HL-60 (cell line): Measurements from ENCODE around the gene TERT.

Experiments used
- POLR2AphosphoS5 ChIP-seq: IDR thresholded peaks from 2 replicates; pipeline ENCODE4 v1.6.1; 2012; ENCODE audit warnings: low read depth
- TF ChIP-seq, protein P1 (sequence below): IDR thresholded peaks from one replicate; pipeline ENCODE4 v1.5.1; 2011; ENCODE audit warnings: low read length, control low read depth, inconsistent platforms; ENCODE audit not compliant: insufficient read depth
- TF ChIP-seq, protein P2 (sequence below): IDR thresholded peaks from 2 replicates; pipeline ENCODE4 v1.6.1; 2012; ENCODE audit warnings: low read depth; ENCODE audit not compliant: insufficient replicate concordance

DNA sequence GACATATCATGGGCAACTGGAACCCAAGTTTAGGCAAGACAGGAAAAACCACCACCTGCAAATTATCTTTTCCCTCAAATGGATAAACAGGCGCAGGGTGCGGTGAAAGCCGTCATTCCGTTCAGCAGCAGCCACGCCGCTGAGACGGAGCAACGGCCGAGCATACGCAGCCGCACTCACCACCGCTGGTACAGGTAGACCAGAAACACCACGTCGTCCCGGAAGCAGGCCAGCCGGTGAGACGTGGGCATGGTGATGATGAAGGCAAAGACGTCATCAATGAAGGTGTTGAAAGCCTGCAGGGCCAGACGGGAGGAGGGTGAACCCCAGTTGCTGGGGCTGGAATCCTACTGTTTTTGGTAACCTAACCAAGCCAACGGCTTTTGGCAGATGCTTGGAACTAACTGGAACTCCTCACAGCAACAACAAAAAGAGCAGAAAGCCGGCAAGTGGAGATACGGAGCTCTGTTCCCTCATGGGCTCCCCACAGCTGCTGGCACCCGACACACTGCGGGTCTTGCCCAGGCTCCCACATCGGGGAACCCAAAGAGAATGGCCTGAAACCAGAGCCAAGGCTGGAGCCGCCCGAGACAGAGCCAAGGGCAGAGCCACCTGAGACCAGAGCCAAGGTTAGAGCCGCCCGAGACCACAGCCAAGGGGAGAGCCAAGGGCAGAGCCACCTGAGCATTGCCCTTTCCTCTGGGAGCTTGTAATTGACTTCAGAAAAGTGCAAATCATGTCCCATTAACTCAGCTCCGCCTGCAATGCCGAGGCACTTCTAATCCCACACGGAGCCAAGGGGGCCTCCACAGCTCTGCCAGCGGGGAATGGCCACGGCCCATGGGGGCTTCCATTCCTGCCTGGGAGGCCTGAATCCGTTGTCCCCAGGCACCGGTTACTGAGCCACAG, 25.8 kb upstream of the TERT start:
- TF ChIP-seq, protein P1, sequence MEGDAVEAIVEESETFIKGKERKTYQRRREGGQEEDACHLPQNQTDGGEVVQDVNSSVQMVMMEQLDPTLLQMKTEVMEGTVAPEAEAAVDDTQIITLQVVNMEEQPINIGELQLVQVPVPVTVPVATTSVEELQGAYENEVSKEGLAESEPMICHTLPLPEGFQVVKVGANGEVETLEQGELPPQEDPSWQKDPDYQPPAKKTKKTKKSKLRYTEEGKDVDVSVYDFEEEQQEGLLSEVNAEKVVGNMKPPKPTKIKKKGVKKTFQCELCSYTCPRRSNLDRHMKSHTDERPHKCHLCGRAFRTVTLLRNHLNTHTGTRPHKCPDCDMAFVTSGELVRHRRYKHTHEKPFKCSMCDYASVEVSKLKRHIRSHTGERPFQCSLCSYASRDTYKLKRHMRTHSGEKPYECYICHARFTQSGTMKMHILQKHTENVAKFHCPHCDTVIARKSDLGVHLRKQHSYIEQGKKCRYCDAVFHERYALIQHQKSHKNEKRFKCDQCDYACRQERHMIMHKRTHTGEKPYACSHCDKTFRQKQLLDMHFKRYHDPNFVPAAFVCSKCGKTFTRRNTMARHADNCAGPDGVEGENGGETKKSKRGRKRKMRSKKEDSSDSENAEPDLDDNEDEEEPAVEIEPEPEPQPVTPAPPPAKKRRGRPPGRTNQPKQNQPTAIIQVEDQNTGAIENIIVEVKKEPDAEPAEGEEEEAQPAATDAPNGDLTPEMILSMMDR, result no peak
- TF ChIP-seq POLR2AphosphoS5, result no peak
- TF ChIP-seq, protein P2, sequence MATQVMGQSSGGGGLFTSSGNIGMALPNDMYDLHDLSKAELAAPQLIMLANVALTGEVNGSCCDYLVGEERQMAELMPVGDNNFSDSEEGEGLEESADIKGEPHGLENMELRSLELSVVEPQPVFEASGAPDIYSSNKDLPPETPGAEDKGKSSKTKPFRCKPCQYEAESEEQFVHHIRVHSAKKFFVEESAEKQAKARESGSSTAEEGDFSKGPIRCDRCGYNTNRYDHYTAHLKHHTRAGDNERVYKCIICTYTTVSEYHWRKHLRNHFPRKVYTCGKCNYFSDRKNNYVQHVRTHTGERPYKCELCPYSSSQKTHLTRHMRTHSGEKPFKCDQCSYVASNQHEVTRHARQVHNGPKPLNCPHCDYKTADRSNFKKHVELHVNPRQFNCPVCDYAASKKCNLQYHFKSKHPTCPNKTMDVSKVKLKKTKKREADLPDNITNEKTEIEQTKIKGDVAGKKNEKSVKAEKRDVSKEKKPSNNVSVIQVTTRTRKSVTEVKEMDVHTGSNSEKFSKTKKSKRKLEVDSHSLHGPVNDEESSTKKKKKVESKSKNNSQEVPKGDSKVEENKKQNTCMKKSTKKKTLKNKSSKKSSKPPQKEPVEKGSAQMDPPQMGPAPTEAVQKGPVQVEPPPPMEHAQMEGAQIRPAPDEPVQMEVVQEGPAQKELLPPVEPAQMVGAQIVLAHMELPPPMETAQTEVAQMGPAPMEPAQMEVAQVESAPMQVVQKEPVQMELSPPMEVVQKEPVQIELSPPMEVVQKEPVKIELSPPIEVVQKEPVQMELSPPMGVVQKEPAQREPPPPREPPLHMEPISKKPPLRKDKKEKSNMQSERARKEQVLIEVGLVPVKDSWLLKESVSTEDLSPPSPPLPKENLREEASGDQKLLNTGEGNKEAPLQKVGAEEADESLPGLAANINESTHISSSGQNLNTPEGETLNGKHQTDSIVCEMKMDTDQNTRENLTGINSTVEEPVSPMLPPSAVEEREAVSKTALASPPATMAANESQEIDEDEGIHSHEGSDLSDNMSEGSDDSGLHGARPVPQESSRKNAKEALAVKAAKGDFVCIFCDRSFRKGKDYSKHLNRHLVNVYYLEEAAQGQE, result no peak
